Measurements from ENCODE around the gene DTNA.

DTNA gene

DNA sequence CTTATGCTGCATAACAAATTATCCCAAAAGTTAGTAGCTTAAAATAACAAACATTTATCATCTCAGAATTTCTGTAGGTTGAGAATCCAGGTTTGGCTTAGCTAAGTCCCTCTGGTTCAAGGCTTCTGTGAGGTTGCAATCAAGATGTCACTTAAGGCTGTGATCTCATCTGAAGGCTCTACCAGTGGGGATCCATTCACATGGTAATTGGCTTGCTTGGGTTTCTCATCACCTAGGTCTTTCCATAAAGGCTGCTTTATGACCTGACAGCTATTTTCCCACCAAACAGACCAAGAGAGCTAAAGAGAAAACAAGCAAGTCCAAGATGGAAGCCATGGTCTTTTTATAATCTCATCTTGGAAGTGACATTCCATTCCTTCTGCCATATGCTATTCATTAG lies 137.3 kb downstream of the DTNA start:
- DNase-seq (ENCODE audit: low read depth in 2 of 2) = no peak
- TF ChIP-seq, protein P1, sequence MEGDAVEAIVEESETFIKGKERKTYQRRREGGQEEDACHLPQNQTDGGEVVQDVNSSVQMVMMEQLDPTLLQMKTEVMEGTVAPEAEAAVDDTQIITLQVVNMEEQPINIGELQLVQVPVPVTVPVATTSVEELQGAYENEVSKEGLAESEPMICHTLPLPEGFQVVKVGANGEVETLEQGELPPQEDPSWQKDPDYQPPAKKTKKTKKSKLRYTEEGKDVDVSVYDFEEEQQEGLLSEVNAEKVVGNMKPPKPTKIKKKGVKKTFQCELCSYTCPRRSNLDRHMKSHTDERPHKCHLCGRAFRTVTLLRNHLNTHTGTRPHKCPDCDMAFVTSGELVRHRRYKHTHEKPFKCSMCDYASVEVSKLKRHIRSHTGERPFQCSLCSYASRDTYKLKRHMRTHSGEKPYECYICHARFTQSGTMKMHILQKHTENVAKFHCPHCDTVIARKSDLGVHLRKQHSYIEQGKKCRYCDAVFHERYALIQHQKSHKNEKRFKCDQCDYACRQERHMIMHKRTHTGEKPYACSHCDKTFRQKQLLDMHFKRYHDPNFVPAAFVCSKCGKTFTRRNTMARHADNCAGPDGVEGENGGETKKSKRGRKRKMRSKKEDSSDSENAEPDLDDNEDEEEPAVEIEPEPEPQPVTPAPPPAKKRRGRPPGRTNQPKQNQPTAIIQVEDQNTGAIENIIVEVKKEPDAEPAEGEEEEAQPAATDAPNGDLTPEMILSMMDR (IDR thresholded peaks at IDR 0.05; ENCODE audit: low read depth, low read length) = no peak
- no peak overlapping the region for H3K4me3 ChIP-seq (replicated peaks in 1 of 2; ENCODE audit: low read depth in 2 of 2, low read length in 2 of 2)

DNA sequence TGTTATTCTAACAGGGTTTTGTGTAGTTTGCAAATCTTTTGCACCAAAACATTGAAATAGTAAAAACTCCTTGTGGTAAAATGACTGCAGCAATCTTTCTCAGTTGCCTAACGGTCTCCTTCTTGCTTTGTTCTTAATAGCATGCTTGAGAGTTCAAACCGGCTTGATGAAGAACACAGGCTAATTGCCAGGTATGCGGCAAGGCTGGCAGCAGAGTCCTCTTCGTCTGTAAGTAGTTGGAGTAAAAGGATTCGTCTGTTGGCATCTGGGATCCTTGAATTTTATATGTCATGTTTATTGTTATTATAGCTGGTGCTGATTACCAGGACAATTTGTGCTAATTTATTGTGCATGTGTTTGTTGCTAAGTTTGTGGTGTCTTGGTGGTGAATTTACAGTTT lies 138.1 kb downstream of the DTNA start:
- H3K4me3 ChIP-seq (replicated peaks in 1 of 2; ENCODE audit: low read depth in 2 of 2, low read length in 2 of 2) = no peak overlapping the region
- TF ChIP-seq, protein P1 (IDR thresholded peaks at IDR 0.05; ENCODE audit: low read depth, low read length) = no peak
- no peak for DNase-seq (ENCODE audit: low read depth in 2 of 2)

DNA sequence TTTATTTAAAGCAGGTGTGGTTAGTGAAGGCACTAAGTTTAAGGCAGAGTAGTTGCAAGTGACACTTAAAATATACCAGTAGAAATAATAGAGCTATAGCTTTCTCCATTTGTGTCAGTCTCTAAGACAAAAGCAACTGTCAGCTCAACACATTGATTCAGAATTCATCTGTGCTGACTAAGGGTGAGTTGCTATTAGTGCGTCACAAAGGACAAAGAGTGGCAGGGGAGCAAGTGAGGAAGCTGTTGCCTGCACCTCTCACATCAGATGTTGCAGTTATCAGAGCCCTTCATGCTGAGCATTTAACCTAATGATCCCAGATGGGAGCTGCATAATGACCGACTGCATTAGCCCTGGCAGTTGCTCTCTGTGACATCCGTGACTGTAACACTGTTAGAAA lies 138.6 kb downstream of the DTNA start:
- TF ChIP-seq, protein P1 (IDR thresholded peaks at IDR 0.05; ENCODE audit: low read depth, low read length) = no peak
- no peak for DNase-seq (ENCODE audit: low read depth in 2 of 2)
- H3K4me3 ChIP-seq (replicated peaks in 1 of 2; ENCODE audit: low read depth in 2 of 2, low read length in 2 of 2) = no peak overlapping the region

DNA sequence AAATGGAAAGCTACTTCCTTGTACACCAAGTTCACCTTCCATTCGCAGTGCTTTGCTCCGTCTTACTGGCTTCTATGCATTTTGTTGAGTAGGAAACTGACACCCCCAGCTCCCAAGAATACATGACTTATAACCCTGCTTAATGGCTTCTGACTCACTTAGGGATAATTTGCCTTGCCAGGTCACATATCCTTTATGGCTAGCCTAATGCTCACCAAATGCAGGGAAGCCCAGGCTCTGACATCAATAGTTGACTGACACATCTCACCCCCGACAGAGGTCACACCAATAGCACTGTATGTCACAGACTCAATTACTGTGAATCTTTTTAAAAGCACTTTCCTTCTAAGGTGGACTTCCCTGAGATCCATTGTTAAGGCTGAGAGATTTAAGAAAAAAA lies 147.2 kb downstream of the DTNA start:
- no peak for DNase-seq (ENCODE audit: low read depth in 2 of 2)
- no peak overlapping the region for H3K4me3 ChIP-seq (replicated peaks in 1 of 2; ENCODE audit: low read depth in 2 of 2, low read length in 2 of 2)
- TF ChIP-seq, protein P1 (IDR thresholded peaks at IDR 0.05; ENCODE audit: low read depth, low read length) = no peak

DNA sequence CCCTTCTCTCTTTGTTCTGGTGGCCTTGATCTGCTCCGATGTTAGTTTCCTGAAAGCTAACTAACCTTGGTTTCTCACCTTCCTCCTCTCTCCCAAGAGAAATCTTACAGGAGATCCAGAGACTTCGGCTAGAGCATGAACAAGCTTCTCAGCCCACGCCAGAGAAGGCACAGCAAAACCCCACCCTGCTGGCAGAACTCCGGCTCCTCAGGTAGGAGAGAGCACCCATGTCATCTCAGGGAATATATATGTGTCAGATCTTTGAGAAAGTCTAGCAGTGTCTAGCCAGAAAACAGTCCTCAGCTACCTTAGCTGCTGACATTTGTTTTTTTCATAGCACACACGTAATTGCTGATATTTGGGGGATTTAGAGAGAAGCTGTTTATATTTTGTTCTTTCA lies 148.1 kb downstream of the DTNA start:
- no peak for DNase-seq (ENCODE audit: low read depth in 2 of 2)
- H3K4me3 ChIP-seq (replicated peaks in 1 of 2; ENCODE audit: low read depth in 2 of 2, low read length in 2 of 2) = no peak overlapping the region
- TF ChIP-seq, protein P1 (IDR thresholded peaks at IDR 0.05; ENCODE audit: low read depth, low read length) = no peak

DNA sequence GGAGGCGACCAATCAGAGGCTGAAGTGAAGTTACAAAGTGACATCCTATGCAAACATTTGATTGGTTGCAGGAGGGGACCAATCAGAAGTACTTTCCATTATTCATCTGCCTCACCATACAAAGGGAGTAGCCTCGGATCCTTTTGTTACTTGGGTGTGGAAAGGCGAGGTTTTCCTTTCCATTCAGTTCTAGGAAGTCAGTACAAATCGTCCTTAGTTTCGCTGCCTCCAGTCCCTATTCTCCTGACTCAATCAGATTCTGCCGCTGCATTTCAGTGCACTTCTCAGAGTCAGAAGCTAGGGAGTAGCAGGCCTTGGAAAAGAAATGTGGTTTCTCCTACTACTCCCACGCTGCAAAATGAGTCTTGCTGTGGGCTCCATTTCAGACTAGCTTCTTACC lies 149.4 kb downstream of the DTNA start:
- TF ChIP-seq, protein P1 (IDR thresholded peaks at IDR 0.05; ENCODE audit: low read depth, low read length) = no peak
- DNase-seq (ENCODE audit: low read depth in 2 of 2) = no peak

DNA sequence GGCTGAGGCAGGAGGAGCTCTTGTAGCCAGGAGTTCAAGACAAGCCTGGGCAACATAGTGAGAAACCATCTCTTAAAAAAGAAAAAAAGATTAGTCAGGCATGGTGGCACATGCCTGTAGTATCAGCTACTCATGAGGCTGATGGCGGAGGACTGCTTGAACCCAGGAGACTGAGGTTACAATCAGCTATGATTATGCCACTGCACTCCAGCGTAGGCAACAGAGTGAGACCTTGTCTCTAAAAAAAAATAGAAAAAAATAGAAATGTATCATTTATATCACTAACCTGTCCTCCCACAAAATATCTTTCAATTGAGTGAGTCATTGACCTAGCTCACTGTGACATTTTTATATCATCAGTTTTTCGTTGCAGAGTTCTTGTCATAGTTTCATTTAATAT lies 152.5 kb downstream of the DTNA start:
- no peak overlapping the region for H3K4me3 ChIP-seq (replicated peaks in 1 of 2; ENCODE audit: low read depth in 2 of 2, low read length in 2 of 2)
- TF ChIP-seq, protein P1 (IDR thresholded peaks at IDR 0.05; ENCODE audit: low read depth, low read length) = no peak
- DNase-seq (ENCODE audit: low read depth in 2 of 2) = no peak

More for the DNA sequence above, 149.4 kb downstream of the DTNA start:
- H3K4me3 ChIP-seq (replicated peaks in 1 of 2; ENCODE audit: low read depth in 2 of 2, low read length in 2 of 2) = no peak overlapping the region
